HL-60 (cell line): ENCODE measurements around the gene CEACAM21.

Experiments used
- DNase-seq, 2 experiments: peaks; one replicate each; pipeline ENCODE4 v3.0.0-alpha.2; 2010 to 2020; ENCODE audit warnings: low read depth in 1 of 2, low spot score in 1 of 2
- H3K27ac ChIP-seq: fragments of 250-450 bp; sonication (Bioruptor Pico); replicated peaks from 2 replicates; pipeline ENCODE4 v1.5.1; 2020; ENCODE audit warnings: mild to moderate bottlenecking, moderate library complexity
- H3K27me3 ChIP-seq: fragments of 250-450 bp; sonication (Bioruptor Pico); 2 replicates; pipeline ENCODE4 v1.5.1; 2021; ENCODE audit warnings: mild to moderate bottlenecking, moderate library complexity; ENCODE audit not compliant: insufficient read depth, poor library complexity, severe bottlenecking
- H3K4me3 ChIP-seq: replicated peaks from 2 replicates; pipeline ENCODE4 v1.5.1; 2011; ENCODE audit warnings: mild to moderate bottlenecking, control low read depth, low read length; ENCODE audit not compliant: insufficient read depth
- CTCF ChIP-seq: IDR thresholded peaks from one replicate; pipeline ENCODE4 v1.5.1; 2011; ENCODE audit warnings: low read length, control low read depth, inconsistent platforms; ENCODE audit not compliant: insufficient read depth
- GABPA ChIP-seq: IDR thresholded peaks from 2 replicates; pipeline ENCODE4 v1.6.1; 2012; ENCODE audit warnings: low read depth
- POLR2AphosphoS5 ChIP-seq: IDR thresholded peaks from 2 replicates; pipeline ENCODE4 v1.6.1; 2012; ENCODE audit warnings: low read depth
- REST ChIP-seq: IDR thresholded peaks from 2 replicates; pipeline ENCODE4 v1.6.1; 2012; ENCODE audit warnings: low read depth; ENCODE audit not compliant: insufficient replicate concordance
- SPI1 ChIP-seq: IDR thresholded peaks from 2 replicates; pipeline ENCODE4 v1.6.1; 2012; ENCODE audit warnings: low read depth, mild to moderate bottlenecking, borderline replicate concordance

CEACAM21 gene

GRCh38 chr19:41595258-41595889 lies 19.4 kb downstream of the CEACAM21 start:
- Histone ChIP-seq H3K27ac (no peak overlapping the region; the same call in 1 of the 2 replicates), H3K4me3 (no peak overlapping the region), H3K27me3 (no peaks in the 10 kb centered on the region)
- peak; percentile 60 to 78 for DNase-seq
- TF ChIP-seq GABPA (no peak), CTCF (peak; percentile 65)

- Histone ChIP-seq H3K27me3 (no peaks in the 10 kb centered on the region), H3K27ac (no peak overlapping the region), H3K4me3 (no peak overlapping the region)
- no peak for DNase-seq
- TF ChIP-seq SPI1 (no peak), REST (no peak), GABPA (no peak), POLR2AphosphoS5 (no peak), CTCF (no peak)
These were observed 19.9 kb downstream of the CEACAM21 start for GRCh38 chr19:41595890-41596280.

GRCh38 chr19:41597600-41598041 lies 21.7 kb downstream of the CEACAM21 start:
- Histone ChIP-seq H3K4me3 (no peak overlapping the region), H3K27me3 (no peaks in the 10 kb centered on the region), H3K27ac (no peak overlapping the region)
- peak; percentile 79 to 85 for DNase-seq
- peak; percentile 94 for TF ChIP-seq CTCF
- TF ChIP-seq REST = no peak
